CD14-positive monocyte (primary cell): ENCODE measurements around the gene KIAA1614. TPM values are rescaled to one million over a fixed set of nuclear protein-coding genes. Genes with fewer than 3 reads are reported as not detected.

Experiments used
- DNase-seq, 3 donors: peaks; one replicate each; pipeline ENCODE4 v3.0.0-alpha.2; 2011 to 2022
- H2AFZ ChIP-seq: 2 replicates; pipeline ENCODE4 v1.6.0; 2012; ENCODE audit warnings: mild to moderate bottlenecking, low read depth, low read length, inconsistent platforms; ENCODE audit not compliant: insufficient read depth, poor library complexity, severe bottlenecking
- H3K27ac ChIP-seq, 2 donors: 1 replicate in 1 of 2; 2 replicates in 1 of 2; pipeline ENCODE4 v1.5.1; 2012 to 2013; ENCODE audit warnings: low read length in 2 of 2, control low read depth in 1 of 2, inconsistent platforms in 1 of 2, low read depth in 1 of 2, mild to moderate bottlenecking in 1 of 2
- H3K27me3 ChIP-seq, 2 donors: one replicate each; pipeline versions ENCODE4 v1.6.0 to v1.6.1; 2011 to 2013; ENCODE audit warnings: low read length in 2 of 2; ENCODE audit not compliant: control insufficient read depth in 2 of 2, insufficient read depth in 2 of 2
- H3K36me3 ChIP-seq, 2 donors: replicated peaks in 1 of 2; 1 replicate in 1 of 2; 2 replicates in 1 of 2; pipeline versions ENCODE4 v1.5.1 to v1.6.1; 2012 to 2013; ENCODE audit warnings: low read length in 2 of 2, control low read depth in 1 of 2, inconsistent platforms in 1 of 2, mild to moderate bottlenecking in 1 of 2; ENCODE audit not compliant: insufficient read depth in 2 of 2, control insufficient read depth in 1 of 2
- H3K4me1 ChIP-seq, 2 donors: 1 replicate in 1 of 2; 2 replicates in 1 of 2; pipeline versions ENCODE4 v1.5.1 to v1.6.1; 2012 to 2013; ENCODE audit warnings: low read length in 2 of 2, control low read depth in 1 of 2, inconsistent platforms in 1 of 2, mild to moderate bottlenecking in 1 of 2, moderate library complexity in 1 of 2; ENCODE audit not compliant: insufficient read depth in 2 of 2, control insufficient read depth in 1 of 2
- H3K4me2 ChIP-seq: replicated peaks from 2 replicates; pipeline ENCODE3; 2012; ENCODE audit warnings: low read length, moderate library complexity, mild to moderate bottlenecking; ENCODE audit not compliant: poor library complexity, severe bottlenecking; ENCODE audit errors: extremely low read depth
- H3K4me3 ChIP-seq, 3 experiments: fragments of 200-600 bp in 1 of 3; sonication (generic) in 1 of 3; replicated peaks in 1 of 3; 1 replicate in 2 of 3; 2 replicates in 1 of 3; pipeline ENCODE4 v1.5.1; 2011 to 2013; ENCODE audit warnings: low read length in 3 of 3, mild to moderate bottlenecking in 3 of 3, control low read depth in 2 of 3, low read depth in 2 of 3, inconsistent platforms in 1 of 3, moderate library complexity in 1 of 3
- H3K79me2 ChIP-seq: 2 replicates; pipeline ENCODE4 v1.6.0; 2012; ENCODE audit warnings: mild to moderate bottlenecking, control low read depth, inconsistent platforms, low read length, moderate library complexity; ENCODE audit not compliant: insufficient read depth
- H3K9ac ChIP-seq: 2 replicates; pipeline ENCODE4 v1.6.0; 2017; ENCODE audit warnings: low read length, mild to moderate bottlenecking; ENCODE audit not compliant: insufficient read depth, poor library complexity, severe bottlenecking
- H3K9me3 ChIP-seq, 2 donors: replicated peaks in 1 of 2; 1 replicate in 1 of 2; 2 replicates in 1 of 2; pipeline versions ENCODE4 v1.5.1 to v1.6.1; 2012 to 2013; ENCODE audit warnings: low read length in 2 of 2, control low read depth in 1 of 2; ENCODE audit not compliant: control insufficient read depth in 1 of 2, insufficient read depth in 1 of 2
- H4K20me1 ChIP-seq: 2 replicates; pipeline ENCODE4 v1.6.0; 2012; ENCODE audit warnings: mild to moderate bottlenecking, low read length, control low read depth, moderate library complexity; ENCODE audit not compliant: insufficient read depth
- H3K27ac Mint-ChIP-seq, 7 donors: one replicate each; pipeline ENCODE4 v1.8.0; 2020; ENCODE audit warnings: mild to moderate bottlenecking in 7 of 7, mixed read lengths in 7 of 7, moderate library complexity in 6 of 7, inconsistent platforms in 2 of 7
- H3K27me3 Mint-ChIP-seq, 3 donors: one replicate each; pipeline ENCODE4 v1.8.0; 2021 to 2022; ENCODE audit warnings: low read depth in 3 of 3, mild to moderate bottlenecking in 3 of 3, mixed read lengths in 3 of 3, moderate library complexity in 3 of 3, inconsistent platforms in 1 of 3
- H3K36me3 Mint-ChIP-seq, 2 donors: one replicate each; pipeline ENCODE4 v1.8.0; 2020; ENCODE audit warnings: mixed read lengths in 2 of 2, inconsistent platforms in 1 of 2, mild to moderate bottlenecking in 1 of 2
- H3K4me1 Mint-ChIP-seq: one replicate; pipeline ENCODE4 v1.8.0; 2020; ENCODE audit warnings: mild to moderate bottlenecking, mixed read lengths
- H3K4me3 Mint-ChIP-seq, 2 donors: one replicate each; pipeline ENCODE4 v1.8.0; 2020; ENCODE audit warnings: mild to moderate bottlenecking in 2 of 2, mixed read lengths in 2 of 2, moderate library complexity in 1 of 2
- H3K9me3 Mint-ChIP-seq, 7 donors: one replicate each; pipeline ENCODE4 v1.8.0; 2020 to 2022; ENCODE audit warnings: mixed read lengths in 7 of 7, mild to moderate bottlenecking in 6 of 7, moderate library complexity in 6 of 7, inconsistent platforms in 2 of 7
- CTCF ChIP-seq: fragments of 200-600 bp; IDR thresholded peaks from one replicate; pipeline ENCODE4 v1.8.0; 2022; ENCODE audit warnings: antibody characterized with exemption, mild to moderate bottlenecking
- WGBS: methylation state at CpG from one replicate; pipeline ENCODE4 v1.1.5; 2013; ENCODE audit warnings: missing lambda C conversion rate; ENCODE audit not compliant: insufficient coverage; 5-methylcytosine and 5-hydroxymethylcytosine counted together
- intact Hi-C, 2 donors: fragments of 100-400 bp; cut with micrococcal nuclease; formaldehyde crosslinking; loops; one replicate each; pipeline versions ENCODE4 v1.15.0 to v1.15.1; 2023
- polyA plus RNA-seq, 3 donors: library from polyadenylated mRNA; depleted of rRNA in 1 of 3; unstranded in 2 of 3; stranded (reverse) in 1 of 3; fragments of 300-500 nt in 2 of 3; fragments of >200 nt in 1 of 3; fragmentation: Illumina TruSeq in 2 of 3; gene quantifications; 1 replicate in 2 of 3; 2 replicates in 1 of 3; pipeline ENCODE4 v1.2.3, GENCODE V29; 2012 to 2021

Gene KIAA1614
- polyA plus RNA-seq, 3 donors = 0.08 TPM; not detected in 2

DNA sequence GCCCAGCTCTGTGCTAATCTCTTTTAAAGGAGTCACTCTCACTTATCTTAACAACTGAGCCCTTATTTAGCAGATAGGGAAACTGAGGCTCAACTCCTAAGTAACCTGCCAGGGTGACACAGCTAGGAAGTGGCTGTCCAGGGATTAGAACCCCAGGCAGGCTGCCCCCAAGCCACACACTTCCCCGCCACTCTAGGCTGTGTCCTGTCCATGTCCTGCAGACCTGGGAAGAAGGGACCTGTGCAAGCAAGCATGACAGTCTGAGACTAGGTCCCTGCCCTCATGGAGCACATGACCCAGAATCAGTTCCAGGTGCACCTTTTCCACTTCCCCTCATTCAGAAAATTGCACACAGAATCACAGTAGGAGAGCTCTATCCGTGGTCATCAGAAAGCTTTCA lies 12.2 kb downstream of the KIAA1614 start:
- no peak overlapping the region for H3K27ac Mint-ChIP-seq
- no peaks in the 10 kb centered on the region for H3K9me3 Mint-ChIP-seq

GRCh38 chr1:180925471-180926051 lies 12.9 kb downstream of the KIAA1614 start:
- Histone ChIP-seq H3K4me1 (peaks cover 0 to 8% of the 10 kb centered on the region in 2 donors), H3K79me2 (no peaks in the 10 kb centered on the region), H3K27ac (no peak overlapping the region), H3K4me2 (no peak overlapping the region), H3K4me3 (no peak overlapping the region), H3K27me3 (no peaks in the 10 kb centered on the region), H2AFZ (no peak overlapping the region), H3K36me3 (no peaks in the 10 kb centered on the region), H4K20me1 (no peaks in the 10 kb centered on the region), H3K9me3 (no peaks in the 10 kb centered on the region), H3K9ac (no peak overlapping the region)
- no peaks in the 10 kb centered on the region for H3K36me3 Mint-ChIP-seq
- TF ChIP-seq CTCF = no peak
- DNase-seq = no peak
- peaks cover 0 to 6% (median 5%) of the 10 kb centered on the region in 3 donors for H3K27me3 Mint-ChIP-seq
- WGBS = 68% methylated on average over 2 of the region's 7 CpGs
- intact Hi-C loops = no loop called here
- no peak overlapping the region for H3K4me3 Mint-ChIP-seq
- no peaks in the 10 kb centered on the region for H3K9me3 Mint-ChIP-seq
- H3K4me1 Mint-ChIP-seq = peaks cover 10% of the 10 kb centered on the region
- H3K27ac Mint-ChIP-seq = no peak overlapping the region

More for the DNA sequence above, 12.2 kb downstream of the KIAA1614 start:
- Mint-ChIP-seq H3K27me3 (peaks cover 0 to 8% (median 5%) of the 10 kb centered on the region in 3 donors), H3K4me3 (no peak overlapping the region), H3K36me3 (no peaks in the 10 kb centered on the region), H3K4me1 (peaks cover 10% of the 10 kb centered on the region)
- intact Hi-C loops = no loop called here
- no peak overlapping the region for H3K9ac ChIP-seq
- H3K36me3 ChIP-seq = no peaks in the 10 kb centered on the region
- H3K27me3 ChIP-seq = no peaks in the 10 kb centered on the region
- H2AFZ ChIP-seq = no peak overlapping the region
- peaks cover 0 to 8% of the 10 kb centered on the region in 2 donors for H3K4me1 ChIP-seq
- H4K20me1 ChIP-seq = no peaks in the 10 kb centered on the region
- H3K27ac ChIP-seq = no peak overlapping the region
- no peaks in the 10 kb centered on the region for H3K79me2 ChIP-seq
- no peak for TF ChIP-seq CTCF
- no peak overlapping the region for H3K4me3 ChIP-seq
- DNase-seq = no peak
- no peak overlapping the region for H3K4me2 ChIP-seq
- WGBS = 79% methylated on average over 2 of the region's 2 CpGs
- no peaks in the 10 kb centered on the region for H3K9me3 ChIP-seq
